AG04450 (cell line): ENCODE results near the gene ZDHHC3. TPM values are rescaled to one million over a fixed set of nuclear protein-coding genes. Genes with fewer than 3 reads are reported as not detected.

Source experiments
- CTCF ChIA-PET: fragments of 300-600, 350-600 bp; formaldehyde crosslinking; extraction: SDS; loops from one replicate; lab custom pipeline; 2022; ENCODE audit warnings: antibody characterized with exemption, inconsistent platforms; lab: Charles Lee
- POLR2A ChIA-PET: fragments of 350-600 bp; formaldehyde crosslinking; extraction: SDS; loops from one replicate; lab custom pipeline; 2021; ENCODE audit warnings: antibody characterized with exemption, inconsistent platforms; lab: Yijun Ruan, JAX
- DNase-seq: peaks from one replicate; pipeline ENCODE4 v3.0.0-alpha.2; 2011; ENCODE audit warnings: low read depth, low spot score
- H3K27ac ChIP-seq: one replicate; pipeline ENCODE4 v1.5.1; 2012; ENCODE audit warnings: low read depth, low read length, control low read depth
- H3K27me3 ChIP-seq: one replicate; pipeline ENCODE4 v1.6.0; 2012; ENCODE audit warnings: low read length; ENCODE audit not compliant: control insufficient read depth, insufficient read depth
- H3K4me3 ChIP-seq: 2 replicates; pipeline ENCODE4 v1.5.1; 2011; ENCODE audit warnings: mild to moderate bottlenecking, low read depth, low read length, control low read depth
- H3K9me3 ChIP-seq: 2 replicates; pipeline ENCODE4 v1.5.1; 2012; ENCODE audit warnings: low read length; ENCODE audit not compliant: control insufficient read depth, insufficient read depth
- CTCF ChIP-seq: IDR thresholded peaks from 2 replicates; pipeline ENCODE4 v1.5.1; 2011; ENCODE audit warnings: low read depth, low read length, control low read depth, inconsistent platforms
- polyA plus RNA-seq: library from polyadenylated mRNA; depleted of rRNA; stranded (reverse); fragments of >200 nt; gene quantifications from 2 replicates; pipeline ENCODE4 v1.2.3, GENCODE V29; 2011

The ZDHHC3 gene
- polyA plus RNA-seq, 1 experiment = 92.7 TPM

- DNase-seq = no peak
- CTCF ChIA-PET = no interaction called here
- Histone ChIP-seq H3K4me3 (no peak overlapping the region), H3K9me3 (no peaks in the 10 kb centered on the region), H3K27ac (no peak overlapping the region), H3K27me3 (no peaks in the 10 kb centered on the region)
- POLR2A ChIA-PET = no interaction called here
- no peak for TF ChIP-seq CTCF
Measured at GRCh38 chr3:44970926-44971490, 5.0 kb downstream of the ZDHHC3 start.

GRCh38 chr3:44969828-44970179 is 6.2 kb downstream of the ZDHHC3 start:
- CTCF ChIA-PET = no interaction called here
- H3K4me3 ChIP-seq = no peak overlapping the region
- H3K27me3 ChIP-seq = no peaks in the 10 kb centered on the region
- POLR2A ChIA-PET = no interaction called here
- TF ChIP-seq CTCF = no peak
- H3K9me3 ChIP-seq = no peaks in the 10 kb centered on the region
- no peak overlapping the region for H3K27ac ChIP-seq
- DNase-seq = no peak

- Histone ChIP-seq H3K4me3 (no peak overlapping the region), H3K9me3 (no peaks in the 10 kb centered on the region), H3K27me3 (no peaks in the 10 kb centered on the region), H3K27ac (no peak overlapping the region)
- DNase-seq = no peak
- no peak for TF ChIP-seq CTCF
- ChIA-PET POLR2A (no interaction called here), CTCF (interaction anchor here (0.6 kb wide), 1 partner anchor 209 kb away, joined by 11 read pairs; no protein-coding TSS in a partner anchor)
Measured at GRCh38 chr3:44969154-44969827, 6.7 kb downstream of the ZDHHC3 start.

GRCh38 chr3:44968447-44968858 is 7.5 kb downstream of the ZDHHC3 start:
- Histone ChIP-seq H3K4me3 (no peak overlapping the region), H3K27me3 (no peaks in the 10 kb centered on the region), H3K27ac (no peak overlapping the region), H3K9me3 (no peaks in the 10 kb centered on the region)
- TF ChIP-seq CTCF = no peak
- CTCF ChIA-PET = no interaction called here
- POLR2A ChIA-PET = no interaction called here
- DNase-seq = no peak

- POLR2A ChIA-PET = no interaction called here
- CTCF ChIA-PET = no interaction called here
Measured at GRCh38 chr3:44966795-44967278, 9.1 kb downstream of the ZDHHC3 start.

More at GRCh38 chr3:44966795-44967278, 9.1 kb downstream of the ZDHHC3 start:
- no peaks in the 10 kb centered on the region for H3K9me3 ChIP-seq
- no peaks in the 10 kb centered on the region for H3K27me3 ChIP-seq
- no peak for TF ChIP-seq CTCF
- H3K27ac ChIP-seq = no peak overlapping the region
- H3K4me3 ChIP-seq = no peak overlapping the region
- no peak for DNase-seq
